Hematopoietic multipotent progenitor cell treated with erythropoietin and hydrocortisone succinate and interleukin-3 and kit ligand, for 6 days (in vitro differentiated cells): ENCODE measurements around the gene CDH1.
"Not testable (repeated sequence)": the region's sequence is repeated elsewhere in the genome, so short reads cannot be mapped to it uniquely, and the experiment has no call there.

Experiments
- DNase-seq: peaks from one replicate; pipeline ENCODE4 v3.0.0-alpha.2; 2015

CDH1 gene

GRCh38 chr16:68793401-68793857 is 56.3 kb downstream of the CDH1 start:
- peak; percentile 35 for DNase-seq

DNA sequence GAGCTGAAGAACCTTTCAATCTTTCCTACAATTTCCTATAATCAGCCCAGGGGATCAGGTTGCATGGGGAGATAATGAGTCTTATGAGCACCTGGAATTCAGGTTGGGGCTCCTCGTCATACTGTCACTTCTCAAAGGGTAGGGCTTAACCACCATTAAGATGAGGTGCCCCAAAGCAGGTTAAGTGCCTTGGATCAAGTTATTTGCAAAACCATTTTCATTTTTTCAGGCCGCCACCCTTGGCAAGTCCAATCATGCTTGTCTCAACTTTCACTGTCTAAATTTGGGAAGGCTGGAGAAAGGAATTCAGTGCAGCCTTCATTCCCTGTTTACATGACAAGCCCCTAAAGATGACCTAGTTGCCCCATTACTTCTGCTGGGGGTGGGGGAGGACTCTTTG is 61.3 kb downstream of the CDH1 start:
- DNase-seq: no peak

DNA sequence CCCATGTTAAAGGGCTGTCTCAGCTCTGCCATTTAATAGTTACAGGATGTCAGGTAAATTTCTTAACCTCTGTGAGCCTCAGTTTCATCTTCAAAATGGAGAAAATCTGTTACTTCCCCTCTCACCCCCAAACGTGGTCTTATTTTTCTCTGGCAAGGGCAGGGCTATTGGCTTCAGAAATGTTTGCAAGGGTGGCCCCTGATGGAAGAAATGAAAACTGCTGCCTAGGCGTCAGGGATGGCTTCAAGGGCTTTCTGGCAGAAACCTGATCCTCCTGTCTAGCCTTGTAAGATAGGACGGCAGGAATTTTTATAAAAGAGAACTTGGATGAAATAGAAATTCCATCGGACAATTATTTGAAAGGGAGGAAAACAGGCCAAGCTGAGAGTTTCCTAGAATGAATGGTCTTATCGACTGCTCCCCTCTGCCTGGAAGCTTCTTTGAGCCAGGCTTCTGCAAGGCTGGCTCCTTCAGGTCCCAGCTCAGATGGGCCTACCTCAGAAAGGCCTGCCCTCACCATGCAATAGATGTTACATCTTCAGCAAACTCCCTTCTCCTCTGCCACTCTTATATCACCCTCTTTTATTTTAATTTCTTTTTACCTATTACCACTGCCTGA is 63.3 kb downstream of the CDH1 start:
- peak; percentile 81 for DNase-seq

- no peak for DNase-seq
Measured at GRCh38 chr16:68802190-68802589, 65.1 kb downstream of the CDH1 start.

GRCh38 chr16:68806422-68806821 is 69.3 kb downstream of the CDH1 start:
- DNase-seq: no peak

DNA sequence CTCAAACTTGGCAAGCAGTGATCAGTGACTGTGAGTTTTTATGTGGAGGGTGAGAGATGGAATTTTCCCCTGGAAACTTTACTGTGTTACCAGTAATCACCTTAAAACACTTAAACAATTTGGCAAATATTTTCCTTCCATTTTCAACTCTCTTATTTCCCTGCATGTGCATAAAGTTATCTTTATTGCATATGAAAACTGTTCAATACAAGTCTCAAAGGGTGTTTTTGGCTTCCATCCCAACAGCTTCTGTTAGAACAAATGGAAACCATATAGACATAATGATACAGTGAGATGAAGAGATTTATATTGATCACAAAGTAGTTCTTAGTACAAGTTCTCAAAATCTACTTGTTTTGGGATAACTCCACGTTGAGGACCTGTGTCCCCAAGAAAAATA is 69.9 kb downstream of the CDH1 start:
- DNase-seq: no peak

DNA sequence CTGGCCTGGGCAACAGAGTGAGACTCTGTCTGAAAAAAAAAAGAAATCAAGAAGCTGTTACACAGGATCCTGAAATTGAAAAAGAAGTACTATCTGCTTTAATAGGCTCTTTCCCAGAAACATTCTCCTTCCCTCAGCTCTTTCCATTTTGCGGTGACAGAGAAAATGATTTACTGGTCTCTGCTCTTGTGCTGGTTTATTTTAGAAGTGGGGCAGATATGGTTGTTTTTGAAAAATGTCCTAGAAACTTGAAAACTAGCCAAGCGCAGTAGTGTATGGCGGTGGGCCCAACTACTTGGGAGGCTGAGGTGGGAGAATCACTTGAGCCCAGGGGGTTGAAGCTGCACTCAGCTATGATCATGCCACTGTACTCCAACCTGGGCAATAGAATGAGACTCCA is 77.4 kb downstream of the CDH1 start:
- DNase-seq: no peak

GRCh38 chr16:68823401-68824135 is 86.5 kb downstream of the CDH1 start:
- DNase-seq: no peak

- DNase-seq: no peak
Measured at GRCh38 chr16:68825427-68825826, 88.3 kb downstream of the CDH1 start.

DNA sequence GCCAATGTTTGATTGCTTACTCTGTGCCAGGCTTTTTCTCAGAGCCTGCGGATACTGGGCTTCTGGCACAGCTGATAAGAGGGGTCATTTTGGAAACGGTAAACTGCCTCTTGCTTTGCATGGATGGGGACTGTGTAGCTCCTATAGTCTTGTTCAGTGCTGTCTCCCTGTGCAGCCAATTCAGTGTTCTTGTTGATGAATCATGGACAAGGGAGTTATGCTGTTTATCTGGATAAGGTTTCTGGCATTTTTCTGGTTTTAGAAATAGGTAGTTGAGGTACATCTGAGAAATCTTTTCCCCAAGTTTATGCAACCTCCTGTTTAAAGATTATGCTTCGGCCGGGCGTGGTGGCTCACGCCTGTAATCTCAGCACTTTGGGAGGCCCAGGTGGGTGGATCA is 89.6 kb downstream of the CDH1 start:
- peak; percentile 46 for DNase-seq

GRCh38 chr16:68833251-68833650 is 96.2 kb downstream of the CDH1 start:
- no peak for DNase-seq

DNA sequence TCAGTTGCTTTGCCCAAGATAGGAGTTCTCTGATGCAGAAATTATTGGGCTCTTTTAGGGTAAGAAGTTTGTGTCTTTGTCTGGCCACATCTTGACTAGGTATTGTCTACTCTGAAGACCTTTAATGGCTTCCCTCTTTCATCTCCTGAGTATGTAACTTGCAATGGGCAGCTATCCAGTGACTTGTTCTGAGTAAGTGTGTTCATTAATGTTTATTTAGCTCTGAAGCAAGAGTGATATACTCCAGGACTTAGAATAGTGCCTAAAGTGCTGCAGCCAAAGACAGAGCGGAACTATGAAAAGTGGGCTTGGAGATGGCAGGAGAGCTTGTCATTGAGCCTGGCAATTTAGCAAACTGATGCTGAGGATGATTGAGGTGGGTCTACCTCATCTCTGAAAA is 97.5 kb downstream of the CDH1 start:
- no peak for DNase-seq

- no peak for DNase-seq
Measured at GRCh38 chr16:68835970-68836369, 98.9 kb downstream of the CDH1 start.

GRCh38 chr16:68839831-68840230 is 102.7 kb downstream of the CDH1 start:
- no peak for DNase-seq

- not testable (repeated sequence) for DNase-seq
Measured at GRCh38 chr16:68842964-68843481, 105.9 kb downstream of the CDH1 start.

DNA sequence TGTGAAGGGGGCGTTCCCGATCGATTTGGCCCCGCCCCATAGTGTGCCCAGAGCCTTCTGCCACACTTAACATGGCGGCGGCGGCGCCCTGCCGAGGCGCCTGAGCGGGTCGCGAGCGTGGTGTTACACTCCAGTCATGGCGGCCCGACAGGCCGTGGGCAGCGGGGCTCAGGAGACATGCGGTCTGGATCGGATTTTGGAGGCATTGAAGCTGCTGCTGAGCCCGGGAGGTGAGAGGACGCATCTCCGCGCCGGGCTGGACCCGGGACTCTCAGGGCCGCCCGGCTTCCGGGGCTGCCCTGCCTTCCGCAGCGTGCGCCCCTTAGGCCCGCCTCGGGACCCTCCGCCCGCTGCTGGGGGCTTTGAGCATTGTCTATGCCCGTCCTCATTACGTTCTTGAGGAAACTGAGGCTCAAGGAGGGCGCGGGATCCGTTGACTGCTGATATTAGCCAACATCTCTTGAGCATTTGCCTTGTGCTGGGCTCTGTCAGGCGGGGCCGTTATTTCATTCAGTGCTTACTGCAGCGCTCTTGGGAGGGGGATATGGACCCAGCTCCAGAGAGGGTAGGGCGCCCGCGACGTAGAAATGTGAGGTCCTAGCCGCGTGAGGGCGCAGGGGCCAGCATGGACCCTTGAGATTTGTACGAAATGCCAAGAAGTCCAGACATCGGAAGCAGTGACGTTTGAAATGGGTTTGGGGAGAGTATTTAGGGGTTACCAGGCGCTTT is 106.6 kb downstream of the CDH1 start, which contains the start of gene TANGO6:
TANGO6 (plus strand) TSS at position 50 of the 729 bp plus-strand sequence; CDS start at position 137, 87 bp downstream.
- DNase-seq: peak; percentile 93

DNA sequence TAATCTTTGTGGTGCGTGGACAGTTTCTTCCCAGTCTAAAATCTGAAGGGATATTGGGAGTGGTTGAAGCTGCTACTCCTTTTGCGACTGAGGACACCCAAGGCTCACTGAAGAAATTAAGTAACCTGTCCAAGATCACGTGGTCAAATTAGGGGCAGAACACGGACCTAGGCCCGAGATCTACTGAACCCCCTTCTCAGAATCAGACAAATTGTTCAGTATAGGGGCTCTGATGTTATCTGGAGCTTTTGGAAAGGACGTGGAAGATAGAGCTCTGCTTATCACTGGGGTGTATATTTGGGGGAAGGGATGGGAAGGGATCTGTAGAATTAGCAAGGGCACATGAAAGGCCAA is 107.1 kb downstream of the CDH1 start:
- DNase-seq: no peak

- DNase-seq: no peak
Measured at GRCh38 chr16:68848786-68849185, 111.7 kb downstream of the CDH1 start.

DNA sequence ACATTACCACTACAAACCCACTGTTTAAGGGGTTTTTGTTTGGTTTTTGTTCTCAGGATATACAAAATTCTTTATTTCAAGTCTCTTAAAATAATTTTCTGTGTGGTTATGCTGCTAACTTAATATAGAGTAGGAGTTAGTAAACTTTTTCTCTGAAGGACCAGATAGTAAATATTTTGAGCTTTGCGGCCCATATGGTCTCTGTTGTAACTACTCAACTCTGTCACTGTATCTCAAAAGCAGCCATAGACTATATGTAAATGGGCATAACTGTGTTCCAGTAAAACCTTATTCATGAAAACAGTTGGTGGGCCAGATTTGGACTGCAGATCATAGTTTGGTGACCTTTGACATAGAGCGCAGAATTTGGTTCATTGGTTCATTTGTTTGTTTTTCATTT is 113.4 kb downstream of the CDH1 start:
- DNase-seq: no peak

- no peak for DNase-seq
Measured at GRCh38 chr16:68851601-68852000, 114.5 kb downstream of the CDH1 start.

DNA sequence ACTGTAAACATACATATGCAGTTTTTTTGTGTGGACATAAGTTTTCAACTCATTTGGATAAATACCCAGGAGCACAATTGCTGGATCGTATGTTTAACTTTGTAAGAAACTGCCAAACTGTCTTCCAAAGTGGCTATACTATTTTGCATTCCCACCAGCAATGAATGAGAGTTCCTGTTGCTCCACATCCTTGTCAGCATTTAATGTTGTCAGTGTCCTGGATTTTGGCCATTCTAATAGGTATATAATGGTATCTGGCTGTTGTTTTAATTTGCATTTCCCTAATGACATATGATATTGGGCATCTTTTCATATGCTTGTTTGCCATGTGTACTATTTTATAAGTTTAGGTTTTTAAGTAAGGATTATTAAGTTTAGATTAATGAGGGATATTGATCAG is 120.4 kb downstream of the CDH1 start:
- no peak for DNase-seq

- no peak for DNase-seq
Measured at GRCh38 chr16:68859828-68860227, 122.7 kb downstream of the CDH1 start.

- peak; percentile 11 for DNase-seq
Measured at GRCh38 chr16:68860978-68861892, 124.1 kb downstream of the CDH1 start.
